Suprapubic skin (tissue), 4 donors: ENCODE results near the gene FABP7.

ENCODE experiments used
- CTCF ChIP-seq, 2 donors: fragments of 200-600 bp in 1 of 2; fragments of 450-650 bp in 1 of 2; sonication (generic) in 1 of 2; IDR thresholded peaks; one replicate each; pipeline ENCODE4 v1.5.1; 2016 to 2019; ENCODE audit warnings: antibody characterized with exemption in 2 of 2, mild to moderate bottlenecking in 1 of 2, moderate library complexity in 1 of 2
- POLR2A ChIP-seq, 2 donors: fragments of 450-650 bp; IDR thresholded peaks; one replicate each; pipeline ENCODE4 v1.6.1; 2017; ENCODE audit warnings: antibody characterized with exemption in 2 of 2, mild to moderate bottlenecking in 2 of 2, moderate library complexity in 2 of 2
- POLR2AphosphoS5 ChIP-seq, 3 donors: sonication (generic); formaldehyde crosslinking; IDR thresholded peaks; one replicate each; pipeline ENCODE4 v1.6.1; 2017; ENCODE audit warnings: antibody characterized with exemption in 3 of 3

GRCh38 chr6:122775975-122776374, 3.5 kb upstream of the FABP7 start:
- TF ChIP-seq POLR2A (IDR thresholded peaks at IDR 0.05) (no peak), CTCF (IDR thresholded peaks at IDR 0.05) (no peak), POLR2AphosphoS5 (IDR thresholded peaks at IDR 0.05) (no peak)
